ENCODE data around the gene CCDC179.

Gene CCDC179

DNA sequence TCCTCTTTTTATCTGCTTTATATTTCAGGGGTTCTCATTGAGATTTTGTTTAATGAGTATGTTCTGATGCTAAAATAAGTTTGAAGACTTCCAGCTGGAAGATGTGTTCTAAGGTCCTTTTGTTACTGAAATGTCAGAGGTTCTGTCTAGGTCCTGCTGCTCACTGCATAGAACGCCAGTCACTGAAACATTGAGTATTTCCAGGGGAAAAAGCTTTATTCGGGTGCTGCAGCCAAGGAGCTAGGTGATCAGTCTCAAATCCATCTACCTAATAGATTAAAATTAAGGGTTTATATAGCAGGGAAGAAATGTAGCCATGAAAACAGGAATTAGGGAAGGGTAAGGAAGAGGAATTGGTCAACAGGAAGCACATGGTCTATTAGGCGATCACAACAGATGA lies 50.4 kb downstream of the CCDC179 start:
- no peak overlapping the region for H3K27ac ChIP-seq (ENCODE audit: low read depth, low read length)
- no peaks in the 10 kb centered on the region for H3K36me3 ChIP-seq (ENCODE audit: control insufficient read depth in 1 of 2, insufficient read depth in 2 of 2, low read length in 2 of 2)
- no peak overlapping the region for H3K4me3 ChIP-seq (ENCODE audit: low read depth in 1 of 2, low read length in 2 of 2)
- no peak overlapping the region for H3K9ac ChIP-seq (ENCODE audit: low read depth in 1 of 2, low read length in 2 of 2)
- H3K4me1 ChIP-seq (ENCODE audit: control insufficient read depth in 1 of 2, insufficient read depth in 2 of 2, low read length in 2 of 2) = peaks cover 0 to 7% of the 10 kb centered on the region in 2 donors
- H3K9me3 ChIP-seq (ENCODE audit: control insufficient read depth in 1 of 2, low read length in 2 of 2) = peaks cover 0 to 4% of the 10 kb centered on the region in 2 donors
- no peaks in the 10 kb centered on the region for H3K27me3 ChIP-seq (ENCODE audit: control insufficient read depth in 1 of 2, insufficient read depth in 2 of 2, low read length in 2 of 2)

DNA sequence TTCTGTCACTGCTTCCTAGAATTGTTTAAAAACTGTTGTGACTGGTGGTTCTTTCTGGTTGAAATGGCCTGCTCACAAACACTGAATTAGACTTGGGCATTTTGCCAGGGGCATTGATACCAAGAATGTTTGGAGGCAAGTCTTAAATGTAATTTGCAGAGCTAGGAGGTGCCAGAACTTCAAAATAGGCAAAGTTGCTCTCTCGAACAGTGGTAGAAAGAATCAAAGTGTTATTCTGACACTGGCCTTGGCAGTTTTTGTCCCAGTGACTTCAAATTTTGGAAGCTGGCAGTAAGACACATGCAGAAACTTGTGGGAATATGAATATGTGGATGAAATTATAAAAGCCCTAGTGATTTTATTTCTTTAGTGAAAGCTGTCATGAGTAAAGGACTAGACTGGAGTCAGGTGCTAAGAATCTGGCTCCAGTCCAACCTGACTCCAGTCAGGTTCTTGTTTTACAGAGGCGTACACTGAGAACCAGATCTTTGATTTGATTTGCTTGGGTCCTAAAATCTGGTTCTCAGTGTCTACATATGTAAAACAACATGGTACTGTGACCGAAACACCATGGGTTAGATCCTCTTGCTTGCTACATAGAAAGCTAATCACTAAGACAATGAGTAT lies 51.6 kb downstream of the CCDC179 start:
- Histone ChIP-seq H3K9ac (ENCODE audit: low read depth in 1 of 2, low read length in 2 of 2) (no peak overlapping the region), H3K4me3 (ENCODE audit: low read depth in 1 of 2, low read length in 2 of 2) (no peak overlapping the region), H3K9me3 (ENCODE audit: control insufficient read depth in 1 of 2, low read length in 2 of 2) (peaks cover 0 to 4% of the 10 kb centered on the region in 2 donors), H3K27me3 (ENCODE audit: control insufficient read depth in 1 of 2, insufficient read depth in 2 of 2, low read length in 2 of 2) (no peaks in the 10 kb centered on the region), H3K27ac (ENCODE audit: low read depth, low read length) (no peak overlapping the region), H3K4me1 (ENCODE audit: control insufficient read depth in 1 of 2, insufficient read depth in 2 of 2, low read length in 2 of 2) (peaks cover 0 to 7% of the 10 kb centered on the region in 2 donors), H3K36me3 (ENCODE audit: control insufficient read depth in 1 of 2, insufficient read depth in 2 of 2, low read length in 2 of 2) (no peaks in the 10 kb centered on the region)

DNA sequence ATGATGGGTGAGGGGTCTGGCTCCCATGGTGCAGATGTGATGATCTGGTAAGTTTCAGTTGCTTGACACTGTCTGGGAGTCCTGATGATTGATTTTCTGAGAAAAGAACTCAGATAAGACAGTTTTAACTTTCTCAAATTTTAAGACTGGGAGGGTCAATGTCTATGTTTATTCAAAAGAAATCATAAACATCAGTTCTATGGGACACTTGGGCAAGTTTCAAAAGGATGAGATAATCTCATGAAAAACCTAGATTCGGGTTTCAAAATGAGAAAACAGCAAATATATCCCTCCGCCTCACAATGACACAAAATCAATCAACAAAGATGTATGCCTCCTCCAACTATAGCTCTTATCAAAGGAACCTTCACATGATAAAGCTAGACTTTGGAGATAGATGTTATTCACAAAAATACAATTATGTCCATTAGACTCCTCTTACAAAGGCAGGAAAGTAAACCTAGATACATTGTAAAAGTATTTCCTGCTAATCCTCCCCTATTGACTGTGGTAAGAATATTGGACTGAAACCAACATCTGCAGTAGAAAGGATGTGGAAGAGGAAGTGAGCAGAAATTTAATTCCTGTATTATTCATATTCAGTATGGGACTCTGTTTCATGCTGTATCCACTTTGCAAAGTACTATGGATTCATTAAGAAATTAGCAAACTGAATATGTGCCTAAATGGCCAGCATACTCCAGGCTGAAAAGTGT lies 52.3 kb downstream of the CCDC179 start:
- Histone ChIP-seq H3K9ac (ENCODE audit: low read depth in 1 of 2, low read length in 2 of 2) (no peak overlapping the region), H3K27me3 (ENCODE audit: control insufficient read depth in 1 of 2, insufficient read depth in 2 of 2, low read length in 2 of 2) (no peaks in the 10 kb centered on the region), H3K4me3 (ENCODE audit: low read depth in 1 of 2, low read length in 2 of 2) (no peak overlapping the region), H3K27ac (ENCODE audit: low read depth, low read length) (no peak overlapping the region), H3K9me3 (ENCODE audit: control insufficient read depth in 1 of 2, low read length in 2 of 2) (peaks cover 0 to 4% of the 10 kb centered on the region in 2 donors), H3K36me3 (ENCODE audit: control insufficient read depth in 1 of 2, insufficient read depth in 2 of 2, low read length in 2 of 2) (no peaks in the 10 kb centered on the region), H3K4me1 (ENCODE audit: control insufficient read depth in 1 of 2, insufficient read depth in 2 of 2, low read length in 2 of 2) (peaks cover 0 to 7% of the 10 kb centered on the region in 2 donors)

DNA sequence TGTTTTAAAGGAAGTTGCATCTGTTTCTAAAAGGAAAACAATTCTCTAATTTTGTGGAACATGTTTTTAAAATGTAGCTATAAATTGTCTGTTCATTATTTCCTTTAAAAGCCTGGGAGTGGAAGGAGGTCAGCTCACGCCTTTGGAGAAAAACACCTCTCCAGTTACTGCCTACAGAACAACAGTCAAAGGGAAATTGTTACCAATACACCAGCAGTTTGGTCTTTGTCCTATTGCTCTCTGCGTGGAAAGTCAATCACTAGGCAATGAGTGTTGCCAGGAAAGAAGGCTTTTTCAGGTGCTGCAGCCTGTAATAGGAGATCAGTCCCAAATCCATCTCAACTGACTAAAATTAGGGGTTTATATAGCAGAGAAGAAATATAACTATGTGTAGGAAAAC lies 52.9 kb downstream of the CCDC179 start:
- Histone ChIP-seq H3K9ac (ENCODE audit: low read depth in 1 of 2, low read length in 2 of 2) (no peak overlapping the region), H3K4me1 (ENCODE audit: control insufficient read depth in 1 of 2, insufficient read depth in 2 of 2, low read length in 2 of 2) (peaks cover 0 to 7% of the 10 kb centered on the region in 2 donors), H3K36me3 (ENCODE audit: control insufficient read depth in 1 of 2, insufficient read depth in 2 of 2, low read length in 2 of 2) (no peaks in the 10 kb centered on the region), H3K27ac (ENCODE audit: low read depth, low read length) (no peak overlapping the region), H3K27me3 (ENCODE audit: control insufficient read depth in 1 of 2, insufficient read depth in 2 of 2, low read length in 2 of 2) (no peaks in the 10 kb centered on the region), H3K9me3 (ENCODE audit: control insufficient read depth in 1 of 2, low read length in 2 of 2) (peaks cover 0 to 4% of the 10 kb centered on the region in 2 donors), H3K4me3 (ENCODE audit: low read depth in 1 of 2, low read length in 2 of 2) (no peak overlapping the region)

DNA sequence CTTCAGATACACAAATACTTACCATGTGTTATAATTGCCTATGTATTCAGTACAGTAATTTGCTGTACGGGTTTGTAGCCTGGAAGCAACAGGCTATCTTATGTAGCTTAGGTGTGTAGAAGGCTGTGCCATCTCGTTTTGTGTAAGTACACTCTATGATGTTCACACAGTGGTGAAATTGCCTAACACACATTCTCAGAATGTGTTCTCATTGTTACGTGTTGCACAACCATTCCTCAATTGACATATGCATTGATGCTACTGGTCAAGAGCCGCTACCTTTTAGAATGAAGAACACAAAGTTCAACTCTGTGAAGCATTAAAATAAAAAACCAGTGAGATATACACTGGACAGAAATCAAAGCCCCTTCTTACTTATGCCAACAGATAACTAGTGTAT lies 57.4 kb downstream of the CCDC179 start:
- Histone ChIP-seq H3K9me3 (ENCODE audit: control insufficient read depth in 1 of 2, low read length in 2 of 2) (no peaks in the 10 kb centered on the region), H3K4me3 (ENCODE audit: low read depth in 1 of 2, low read length in 2 of 2) (no peak overlapping the region), H3K4me1 (ENCODE audit: control insufficient read depth in 1 of 2, insufficient read depth in 2 of 2, low read length in 2 of 2) (peaks cover 0 to 7% of the 10 kb centered on the region in 2 donors), H3K36me3 (ENCODE audit: control insufficient read depth in 1 of 2, insufficient read depth in 2 of 2, low read length in 2 of 2) (no peaks in the 10 kb centered on the region), H3K9ac (ENCODE audit: low read depth in 1 of 2, low read length in 2 of 2) (no peak overlapping the region), H3K27me3 (ENCODE audit: control insufficient read depth in 1 of 2, insufficient read depth in 2 of 2, low read length in 2 of 2) (no peaks in the 10 kb centered on the region), H3K27ac (ENCODE audit: low read depth, low read length) (no peak overlapping the region)

DNA sequence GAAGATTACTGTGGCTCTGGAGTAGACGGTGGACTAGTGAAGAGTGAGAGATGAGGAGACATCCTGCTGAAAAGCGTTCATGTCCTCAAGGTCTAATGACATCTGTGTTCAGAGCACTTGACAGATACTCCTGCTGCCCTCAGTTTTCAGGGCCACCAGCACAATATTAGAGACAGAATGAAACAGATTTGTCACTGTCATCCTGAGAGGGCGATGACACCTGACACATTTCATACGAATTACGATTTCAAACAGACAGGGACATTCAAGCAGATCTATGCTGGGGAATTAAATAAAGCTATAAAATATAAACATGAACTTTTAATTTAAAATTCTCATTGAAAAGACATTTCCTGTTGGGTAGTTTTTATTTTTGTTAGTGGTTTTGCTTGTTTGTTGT lies 59.8 kb downstream of the CCDC179 start:
- no peak overlapping the region for H3K4me3 ChIP-seq (ENCODE audit: low read depth in 1 of 2, low read length in 2 of 2)
- H3K27ac ChIP-seq (ENCODE audit: low read depth, low read length) = no peak overlapping the region
- H3K9me3 ChIP-seq (ENCODE audit: control insufficient read depth in 1 of 2, low read length in 2 of 2) = no peaks in the 10 kb centered on the region
- no peaks in the 10 kb centered on the region for H3K36me3 ChIP-seq (ENCODE audit: control insufficient read depth in 1 of 2, insufficient read depth in 2 of 2, low read length in 2 of 2)
- H3K9ac ChIP-seq (ENCODE audit: low read depth in 1 of 2, low read length in 2 of 2) = no peak overlapping the region
- no peaks in the 10 kb centered on the region for H3K27me3 ChIP-seq (ENCODE audit: control insufficient read depth in 1 of 2, insufficient read depth in 2 of 2, low read length in 2 of 2)
- H3K4me1 ChIP-seq (ENCODE audit: control insufficient read depth in 1 of 2, insufficient read depth in 2 of 2, low read length in 2 of 2) = no peaks in the 10 kb centered on the region

DNA sequence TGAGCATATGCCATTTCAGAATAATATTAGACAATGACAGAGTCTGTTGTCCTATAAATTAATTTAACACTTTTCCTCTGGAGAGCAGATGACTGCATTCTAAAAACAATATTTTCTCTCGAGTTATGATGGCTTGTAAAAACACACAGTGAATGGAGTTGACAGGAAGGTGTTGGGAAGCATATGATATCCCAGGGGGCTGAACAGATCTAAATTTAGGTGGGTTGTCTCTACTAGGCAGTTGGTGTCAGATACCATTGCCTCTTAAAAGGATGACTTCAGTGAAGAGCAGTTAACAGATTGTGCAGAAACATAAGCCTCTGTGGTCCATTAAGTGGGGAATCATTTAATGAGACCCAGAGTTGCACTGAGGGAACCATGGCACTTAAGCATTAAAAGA lies 61.4 kb downstream of the CCDC179 start:
- Histone ChIP-seq H3K27me3 (ENCODE audit: control insufficient read depth in 1 of 2, insufficient read depth in 2 of 2, low read length in 2 of 2) (no peaks in the 10 kb centered on the region), H3K36me3 (ENCODE audit: control insufficient read depth in 1 of 2, insufficient read depth in 2 of 2, low read length in 2 of 2) (no peaks in the 10 kb centered on the region), H3K9me3 (ENCODE audit: control insufficient read depth in 1 of 2, low read length in 2 of 2) (no peaks in the 10 kb centered on the region), H3K4me3 (ENCODE audit: low read depth in 1 of 2, low read length in 2 of 2) (no peak overlapping the region), H3K4me1 (ENCODE audit: control insufficient read depth in 1 of 2, insufficient read depth in 2 of 2, low read length in 2 of 2) (no peaks in the 10 kb centered on the region), H3K9ac (ENCODE audit: low read depth in 1 of 2, low read length in 2 of 2) (no peak overlapping the region), H3K27ac (ENCODE audit: low read depth, low read length) (no peak overlapping the region)

DNA sequence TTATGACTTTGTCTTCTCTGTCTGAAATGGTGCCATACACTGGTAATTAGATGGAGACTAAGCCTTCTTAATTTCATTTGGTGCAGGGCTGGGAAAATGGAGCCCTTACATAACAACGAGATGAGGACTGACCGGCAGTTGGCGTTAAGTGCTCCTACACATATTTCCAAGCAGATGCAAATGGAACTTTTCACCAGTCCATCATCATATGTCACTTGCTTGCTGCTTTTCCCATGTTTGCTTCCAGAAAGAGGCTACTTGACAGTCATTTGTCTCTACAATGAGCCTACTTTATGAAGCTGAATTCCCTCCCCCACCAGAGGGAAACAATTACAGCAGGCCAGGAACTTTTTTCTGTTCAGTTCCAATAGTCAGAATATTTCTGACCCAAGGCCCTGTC lies 63.2 kb downstream of the CCDC179 start:
- Histone ChIP-seq H3K4me3 (ENCODE audit: low read depth in 1 of 2, low read length in 2 of 2) (no peak overlapping the region), H3K4me1 (ENCODE audit: control insufficient read depth in 1 of 2, insufficient read depth in 2 of 2, low read length in 2 of 2) (no peaks in the 10 kb centered on the region), H3K27ac (ENCODE audit: low read depth, low read length) (no peak overlapping the region), H3K9me3 (ENCODE audit: control insufficient read depth in 1 of 2, low read length in 2 of 2) (no peaks in the 10 kb centered on the region), H3K9ac (ENCODE audit: low read depth in 1 of 2, low read length in 2 of 2) (no peak overlapping the region), H3K27me3 (ENCODE audit: control insufficient read depth in 1 of 2, insufficient read depth in 2 of 2, low read length in 2 of 2) (no peaks in the 10 kb centered on the region), H3K36me3 (ENCODE audit: control insufficient read depth in 1 of 2, insufficient read depth in 2 of 2, low read length in 2 of 2) (no peaks in the 10 kb centered on the region)
